ENCODE results near the gene SLC35C1. TPM values are rescaled to one million over a fixed set of nuclear protein-coding genes. Genes with fewer than 3 reads are reported as not detected.
A peak's percentile ranks its signal among the peaks of the same experiment; 100 is the strongest.

SLC35C1 gene
- total and polyA plus RNA-seq, 2 of the 8 experiments (the other 6 are each of a cell fraction or from before 2014, with no cell fraction given): 4.6 to 10.6 TPM

- DNase-seq (ENCODE audit: low read depth in 1 of 2, low spot score in 2 of 2) (peak in 1 of 2 experiments; percentile 94), FAIRE-seq (no peak)
- peak overlapping the region; percentile 18 to 62 (median 56); a peak in 7 of 8 replicates for H3K4me3 ChIP-seq (ENCODE audit: extremely low read depth in 1 of 4, insufficient read depth in 2 of 4, low read depth in 3 of 4, low read length in 4 of 4)
- no peak overlapping the region for H3K23ac ChIP-seq (ENCODE audit: insufficient read length)
- ChIA-PET POLR2A (ENCODE audit: partially characterized antibody) (interaction anchor here (1.0 to 1.2 kb wide), 2 partner anchors 14 to 32 kb away, joined by 4 read pairs; no protein-coding TSS in a partner anchor), CTCF (ENCODE audit: partially characterized antibody) (interaction anchor here (0.5 to 7.2 kb wide), 128 partner anchors 8 to 669 kb away, joined by 3 to 89 read pairs (median 5); partner anchors contain the start of gene SLC35C1)
- H2BK15ac ChIP-seq (ENCODE audit: low read length): no peak overlapping the region
- no peak overlapping the region for H2BK5ac ChIP-seq (ENCODE audit: low read depth, low read length)
- no peak overlapping the region for H3K14ac ChIP-seq (ENCODE audit: insufficient read length)
- no peak overlapping the region for H4K5ac ChIP-seq (ENCODE audit: insufficient read length, low read depth, low read length)
- H3K79me2 ChIP-seq (ENCODE audit: control insufficient read depth in 1 of 2, insufficient read depth in 2 of 2, low read length in 2 of 2): no peaks in the 10 kb centered on the region
- H3K9me3 ChIP-seq (ENCODE audit: insufficient read depth in 2 of 2, low read depth in 1 of 2, low read length in 1 of 2): no peaks in the 10 kb centered on the region
- no peak overlapping the region for H4K91ac ChIP-seq (replicated peaks; ENCODE audit: insufficient read length, low read length)
- H2BK12ac ChIP-seq (ENCODE audit: low read depth, low read length): no peak overlapping the region
- H2BK120ac ChIP-seq (replicated peaks; ENCODE audit: low read depth, low read length): no peak overlapping the region
- peaks cover 5% of the 10 kb centered on the region; the same call in 1 of the 2 replicates for H3K23me2 ChIP-seq (ENCODE audit: low read depth, low read length)
- no peak overlapping the region for H3K4ac ChIP-seq (replicated peaks; ENCODE audit: insufficient read length, low read depth, low read length)
- no peak overlapping the region for H4K8ac ChIP-seq (ENCODE audit: extremely low read depth, insufficient read depth, low read length)
- WGBS, 2 experiments (ENCODE audit: extremely low coverage in 1 of 2, insufficient coverage in 1 of 2, insufficient read length in 1 of 2, insufficient replicate concordance in 2 of 2, low coverage in 1 of 2, low lambda C conversion rate in 2 of 2, missing lambda C conversion rate in 1 of 2): 9% methylated on average over 29 of the region's 31 CpGs; no CpG with 5 or more reads in 1 of the 2 experiments
- H3K4me2 ChIP-seq (ENCODE audit: insufficient read depth in 1 of 2, low read depth in 2 of 2, low read length in 2 of 2): peak overlapping the region; percentile 48 to 99
- no peak overlapping the region for H3K27ac ChIP-seq (ENCODE audit: low read depth, low read length)
- H3K4me1 ChIP-seq (replicated peaks in 1 of 4; ENCODE audit: control insufficient read depth in 3 of 4, insufficient read depth in 4 of 4, low read length in 3 of 4): no peaks in the 10 kb centered on the region; a peak in 1 of 7 replicates
- no peaks in the 10 kb centered on the region for H3K36me3 ChIP-seq (ENCODE audit: control insufficient read depth in 2 of 4, insufficient read depth in 4 of 4, low read length in 3 of 4)
- peaks cover 0 to 6% (median 5%) of the 10 kb centered on the region in 4 experiments; a peak in 6 of 7 replicates for H3K27me3 ChIP-seq (replicated peaks in 1 of 4; ENCODE audit: control insufficient read depth in 3 of 4, extremely low read depth in 1 of 4, insufficient read depth in 3 of 4, low read length in 3 of 4)
- no peak overlapping the region for H2BK20ac ChIP-seq (ENCODE audit: low read length)
- H3K79me1 ChIP-seq (ENCODE audit: low read depth, low read length): no peaks in the 10 kb centered on the region
- no peak overlapping the region for H2AFZ ChIP-seq (ENCODE audit: low read length)
- no peak overlapping the region for H3K18ac ChIP-seq (ENCODE audit: extremely low read depth, low read length)
- H2AK5ac ChIP-seq (ENCODE audit: low read depth, low read length): no peak overlapping the region
- no peak overlapping the region for H3K56ac ChIP-seq (replicated peaks; ENCODE audit: insufficient read length, low read depth, low read length)
- H4K20me1 ChIP-seq (replicated peaks in 1 of 2; ENCODE audit: control insufficient read depth in 1 of 2, insufficient read depth in 2 of 2, low read length in 2 of 2): no peaks in the 10 kb centered on the region
- H3K9ac ChIP-seq (replicated peaks in 1 of 4; ENCODE audit: extremely low read depth in 1 of 4, low read depth in 3 of 4, low read length in 3 of 4): no peak overlapping the region
- TF ChIP-seq POLR2AphosphoS5 (IDR thresholded peaks at IDR 0.05; ENCODE audit: low read depth, low read length): no peak
- TF ChIP-seq HDAC6 (IDR thresholded peaks at IDR 0.05; ENCODE audit: low read depth, low read length): no peak
- TF ChIP-seq CBX8 (IDR thresholded peaks at IDR 0.05; ENCODE audit: borderline replicate concordance, low read depth, low read length): no peak
- no peak for TF ChIP-seq ZNF274 (IDR thresholded peaks at IDR 0.05; ENCODE audit: borderline replicate concordance, extremely low read depth, low read length)
- TF ChIP-seq RBBP5 (IDR thresholded peaks at IDR 0.05; ENCODE audit: borderline replicate concordance, low read depth, low read length): no peak
- no peak for TF ChIP-seq BCL11A (IDR thresholded peaks at IDR 0.05; ENCODE audit: low read depth in 2 of 2, low read length in 2 of 2)
- 0 out of 2 replicates have a peak, but pooled peaks have one; percentile 3 for TF ChIP-seq ATF3 (IDR thresholded peaks at IDR 0.05; ENCODE audit: insufficient read depth, low read depth, low read length)
- no peak for TF ChIP-seq EP300 (IDR thresholded peaks at IDR 0.05; ENCODE audit: borderline replicate concordance in 1 of 2, low read depth in 2 of 2, low read length in 2 of 2)
- no peak for TF ChIP-seq BACH1 (IDR thresholded peaks at IDR 0.05; ENCODE audit: low read length)
- no peak for TF ChIP-seq POLR2A (IDR thresholded peaks at IDR 0.05; ENCODE audit: control extremely low read depth in 1 of 2, low read depth in 2 of 2, low read length in 2 of 2)
- no peak for TF ChIP-seq SRF (IDR thresholded peaks at IDR 0.05; ENCODE audit: low read depth, low read length)
- no peak for TF ChIP-seq SP2 (IDR thresholded peaks at IDR 0.05; ENCODE audit: low read length)
Observed at GRCh38 chr11:45771566-45772448, 33.1 kb upstream of the SLC35C1 start.

All from H1 (cell line).